AG09309 (cell line): ENCODE measurements around the gene CASKIN2.
A peak's percentile ranks its signal among the peaks of the same experiment; 100 is the strongest.
"Not testable (repeated sequence)": the region's sequence is repeated elsewhere in the genome, so short reads cannot be mapped to it uniquely, and the experiment has no call there.

Experiments used
- DNase-seq: peaks from one replicate; pipeline ENCODE4 v3.0.0-alpha.2; 2010; ENCODE audit warnings: low read depth
- H3K4me3 ChIP-seq: 2 replicates; pipeline ENCODE4 v1.5.1; 2011; ENCODE audit warnings: mild to moderate bottlenecking, low read depth, low read length, moderate library complexity; ENCODE audit not compliant: control insufficient read depth
- TF ChIP-seq, protein P1 (sequence below): IDR thresholded peaks from 2 replicates; pipeline ENCODE4 v1.5.1; 2011; ENCODE audit warnings: mild to moderate bottlenecking, low read depth, low read length, inconsistent platforms; ENCODE audit not compliant: insufficient read depth, control insufficient read depth; ENCODE audit errors: missing control alignments

The CASKIN2 gene

DNA sequence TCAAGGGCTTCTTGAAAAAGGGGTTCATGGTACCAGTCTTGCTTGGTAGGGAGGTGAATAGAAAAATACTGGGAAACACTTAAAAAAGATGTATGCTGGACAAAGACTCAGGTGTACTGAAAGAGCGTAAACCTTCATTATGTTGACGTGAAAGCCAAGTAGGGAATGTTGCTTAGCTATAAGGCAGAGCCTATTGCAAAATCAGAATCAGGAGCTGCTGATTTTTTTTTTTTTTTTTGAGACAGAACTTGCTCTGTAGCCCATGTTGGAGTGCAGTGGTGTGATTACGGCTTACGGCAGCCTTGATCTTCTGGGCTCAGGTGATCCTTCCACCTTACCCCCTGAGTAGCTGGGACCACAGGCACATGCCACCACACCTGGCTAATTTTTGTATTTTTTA lies 55.0 kb downstream of the CASKIN2 start:
- TF ChIP-seq, protein P1, sequence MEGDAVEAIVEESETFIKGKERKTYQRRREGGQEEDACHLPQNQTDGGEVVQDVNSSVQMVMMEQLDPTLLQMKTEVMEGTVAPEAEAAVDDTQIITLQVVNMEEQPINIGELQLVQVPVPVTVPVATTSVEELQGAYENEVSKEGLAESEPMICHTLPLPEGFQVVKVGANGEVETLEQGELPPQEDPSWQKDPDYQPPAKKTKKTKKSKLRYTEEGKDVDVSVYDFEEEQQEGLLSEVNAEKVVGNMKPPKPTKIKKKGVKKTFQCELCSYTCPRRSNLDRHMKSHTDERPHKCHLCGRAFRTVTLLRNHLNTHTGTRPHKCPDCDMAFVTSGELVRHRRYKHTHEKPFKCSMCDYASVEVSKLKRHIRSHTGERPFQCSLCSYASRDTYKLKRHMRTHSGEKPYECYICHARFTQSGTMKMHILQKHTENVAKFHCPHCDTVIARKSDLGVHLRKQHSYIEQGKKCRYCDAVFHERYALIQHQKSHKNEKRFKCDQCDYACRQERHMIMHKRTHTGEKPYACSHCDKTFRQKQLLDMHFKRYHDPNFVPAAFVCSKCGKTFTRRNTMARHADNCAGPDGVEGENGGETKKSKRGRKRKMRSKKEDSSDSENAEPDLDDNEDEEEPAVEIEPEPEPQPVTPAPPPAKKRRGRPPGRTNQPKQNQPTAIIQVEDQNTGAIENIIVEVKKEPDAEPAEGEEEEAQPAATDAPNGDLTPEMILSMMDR, result no peak
- DNase-seq, result no peak

DNA sequence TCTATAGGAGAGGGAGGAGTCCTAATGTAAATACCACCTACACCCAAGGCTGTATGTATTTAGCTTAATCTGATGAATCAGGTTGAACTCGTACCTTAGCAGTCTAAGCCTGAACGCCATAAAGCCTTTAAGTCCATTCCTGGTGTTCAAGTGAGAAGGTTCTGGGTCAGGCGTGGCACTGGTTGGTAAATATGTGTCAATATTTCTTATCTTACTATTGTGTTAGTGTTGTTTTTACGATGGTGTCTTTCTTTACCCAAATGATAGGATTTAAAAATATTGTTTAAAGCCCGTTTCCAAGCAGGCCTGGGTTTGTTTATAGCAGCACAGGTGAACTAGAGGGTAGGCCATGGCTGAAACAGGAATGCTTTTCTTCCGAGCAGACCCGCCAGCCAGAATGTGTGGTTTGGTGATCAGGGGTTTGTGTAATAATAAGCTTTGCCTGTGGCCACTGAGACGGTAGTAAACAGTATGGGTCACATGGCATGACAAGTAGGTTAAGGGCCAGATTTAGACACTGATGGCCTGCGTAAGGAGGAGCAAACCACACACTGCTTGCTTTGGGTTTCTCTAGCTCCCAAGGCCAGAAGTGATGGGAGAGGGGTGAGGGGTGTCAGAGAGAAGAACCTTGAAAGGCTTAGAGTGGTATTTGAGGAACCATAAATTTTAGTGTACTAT lies 55.6 kb downstream of the CASKIN2 start:
- H3K4me3 ChIP-seq, result no peak overlapping the region
- no peak for DNase-seq
- TF ChIP-seq, protein P1, result no peak

More for the DNA sequence above, 55.0 kb downstream of the CASKIN2 start:
- H3K4me3 ChIP-seq, result no peak overlapping the region

DNA sequence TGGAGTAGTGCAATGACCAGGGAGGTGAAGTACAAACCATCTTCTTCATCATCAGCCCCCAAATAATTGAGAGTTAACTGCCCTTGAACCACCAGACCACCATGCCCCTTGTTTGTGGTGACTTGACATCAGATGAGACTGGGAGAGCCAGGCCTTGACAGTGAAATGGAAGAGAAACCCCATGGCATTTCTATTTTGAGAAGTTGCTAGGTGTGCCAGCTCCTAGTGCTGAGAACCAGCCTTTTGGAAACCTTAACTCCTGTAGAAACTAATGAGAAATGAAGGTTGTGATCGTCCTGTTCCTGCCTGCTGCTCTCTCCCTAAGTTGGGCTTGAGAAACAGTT lies 56.1 kb downstream of the CASKIN2 start:
- TF ChIP-seq, protein P1, result no peak
- no peak overlapping the region for H3K4me3 ChIP-seq
- no peak for DNase-seq

DNA sequence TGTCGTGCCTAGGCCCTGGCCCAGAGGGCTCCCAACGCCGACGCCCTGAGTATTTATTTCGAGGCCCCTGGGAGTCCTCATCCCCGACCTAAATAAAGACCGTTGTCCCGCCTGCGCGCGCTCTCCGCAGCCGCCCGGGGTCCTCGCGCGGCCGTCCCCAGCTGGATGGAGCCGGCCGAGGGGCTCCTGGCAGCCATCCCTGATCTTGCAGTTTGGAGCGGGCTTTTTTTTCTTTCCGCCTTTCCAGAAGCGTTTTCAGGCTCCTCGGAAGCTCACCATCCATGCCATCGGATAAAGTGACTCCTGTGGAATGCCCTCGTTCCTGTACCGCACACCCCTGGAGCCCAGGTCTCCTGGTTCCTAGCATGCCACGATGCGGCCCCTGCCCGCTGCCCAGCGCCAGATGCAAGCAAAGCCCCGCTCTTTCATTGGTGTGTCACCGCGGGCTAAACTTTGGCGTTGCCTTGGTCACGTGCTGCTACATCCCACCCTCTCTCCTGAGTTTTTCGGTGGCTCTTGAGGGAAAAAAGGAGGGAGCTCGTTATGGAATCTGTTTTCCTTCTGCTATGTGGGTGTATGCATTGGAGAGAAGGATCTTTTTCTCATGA lies 58.2 kb downstream of the CASKIN2 start:
- no peak for DNase-seq
- TF ChIP-seq, protein P1, result no peak
- H3K4me3 ChIP-seq, result peak overlapping the region; percentile 100

DNA sequence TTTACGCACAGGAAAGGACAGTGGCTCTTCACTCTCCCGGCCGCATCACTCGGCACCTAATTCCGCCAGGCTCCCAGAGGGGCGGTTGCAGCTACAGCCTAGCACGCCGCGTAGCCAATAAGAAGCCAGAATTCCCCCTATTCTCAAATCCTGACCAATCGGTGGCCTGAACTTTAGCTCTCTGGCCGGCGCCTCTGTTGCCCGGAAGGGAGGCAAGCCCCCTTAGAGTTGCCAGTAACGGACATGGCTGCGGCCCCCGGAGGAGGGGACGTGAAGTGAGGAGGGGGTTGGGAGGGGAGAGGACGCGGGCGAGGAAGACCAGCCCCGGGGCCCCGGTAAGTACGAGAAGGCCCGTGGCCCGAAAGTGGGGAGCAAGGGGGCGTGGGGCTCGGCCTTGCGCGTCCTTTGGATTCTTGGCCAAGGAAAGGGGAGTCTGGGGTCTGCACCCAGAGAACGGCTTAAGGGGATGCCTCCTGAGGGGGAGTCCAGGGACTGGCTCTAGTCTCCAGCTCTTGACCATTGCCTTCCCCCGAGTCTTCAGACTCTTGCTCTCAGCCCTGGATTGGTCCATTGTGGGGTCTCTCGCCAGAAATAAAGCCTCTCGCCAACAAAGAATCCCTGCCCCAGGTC lies 58.8 kb downstream of the CASKIN2 start, which contains the start of gene TMEM94:
Gene TMEM94, plus strand, starts transcription at position 219 of the 630 bp plus-strand sequence. CDS start 15,271 bp downstream, outside the sequence.
- TF ChIP-seq, protein P1, result no peak
- H3K4me3 ChIP-seq, result peak within 1 kb of the TSS; percentile 100
- peak; percentile 93 for DNase-seq

DNA sequence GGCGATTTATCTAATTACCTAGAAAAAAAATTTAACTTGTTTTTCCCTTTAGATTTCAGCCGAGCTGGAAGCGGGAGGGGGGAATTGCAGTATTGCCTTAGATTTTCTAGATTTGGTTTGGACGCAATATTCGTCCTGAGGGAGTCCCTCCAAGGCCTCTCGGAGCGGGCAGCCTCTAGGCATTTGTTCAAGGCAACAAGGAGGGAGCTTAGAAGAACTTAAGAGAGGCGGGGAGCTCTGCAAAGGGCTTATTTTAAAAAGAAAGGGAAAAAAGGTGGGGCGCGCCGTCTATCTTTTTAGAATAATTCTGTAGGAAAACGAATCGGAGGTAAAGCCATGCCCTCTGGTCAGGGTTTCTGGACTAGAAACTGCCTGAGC lies 59.3 kb downstream of the CASKIN2 start:
- H3K4me3 ChIP-seq, result peak overlapping the region; percentile 100
- DNase-seq, result peak; percentile 7
- TF ChIP-seq, protein P1, result no peak

DNA sequence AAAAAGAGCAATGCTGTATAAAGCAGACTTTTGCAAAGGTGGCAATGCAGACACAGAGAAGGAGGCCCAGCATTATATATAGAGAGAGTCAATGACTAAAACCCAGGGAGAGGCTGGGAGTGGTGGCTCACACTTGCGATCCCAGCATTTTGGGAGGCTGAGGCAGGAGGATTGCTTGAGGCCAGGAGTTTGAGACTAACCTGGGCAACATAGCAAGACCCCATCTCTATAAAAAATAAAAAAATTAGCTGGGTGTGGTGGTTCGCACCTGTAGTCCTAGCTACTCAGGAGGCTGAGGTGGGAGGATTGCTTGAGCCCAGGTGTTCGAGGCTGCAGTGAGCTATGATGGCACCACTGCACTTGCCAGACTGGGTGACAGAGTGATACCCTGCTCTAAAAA lies 60.7 kb downstream of the CASKIN2 start:
- H3K4me3 ChIP-seq, DNase-seq: not testable (repeated sequence)
